Activated CD8-positive, alpha-beta memory T cell treated with anti-CD3 and anti-CD28 coated beads, Interleukin-2, amount 50 U/mL, for 24 hours (primary cell): Measurements from ENCODE around the gene SOCS1.
"Not testable (repeated sequence)": the region's sequence is repeated elsewhere in the genome, so short reads cannot be mapped to it uniquely, and the experiment has no call there.

Source experiments
- DNase-seq: peaks from one replicate; pipeline ENCODE4 v3.0.0-alpha.2; 2020; ENCODE audit errors: extremely low read depth

SOCS1 gene, protein sequence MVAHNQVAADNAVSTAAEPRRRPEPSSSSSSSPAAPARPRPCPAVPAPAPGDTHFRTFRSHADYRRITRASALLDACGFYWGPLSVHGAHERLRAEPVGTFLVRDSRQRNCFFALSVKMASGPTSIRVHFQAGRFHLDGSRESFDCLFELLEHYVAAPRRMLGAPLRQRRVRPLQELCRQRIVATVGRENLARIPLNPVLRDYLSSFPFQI

DNA sequence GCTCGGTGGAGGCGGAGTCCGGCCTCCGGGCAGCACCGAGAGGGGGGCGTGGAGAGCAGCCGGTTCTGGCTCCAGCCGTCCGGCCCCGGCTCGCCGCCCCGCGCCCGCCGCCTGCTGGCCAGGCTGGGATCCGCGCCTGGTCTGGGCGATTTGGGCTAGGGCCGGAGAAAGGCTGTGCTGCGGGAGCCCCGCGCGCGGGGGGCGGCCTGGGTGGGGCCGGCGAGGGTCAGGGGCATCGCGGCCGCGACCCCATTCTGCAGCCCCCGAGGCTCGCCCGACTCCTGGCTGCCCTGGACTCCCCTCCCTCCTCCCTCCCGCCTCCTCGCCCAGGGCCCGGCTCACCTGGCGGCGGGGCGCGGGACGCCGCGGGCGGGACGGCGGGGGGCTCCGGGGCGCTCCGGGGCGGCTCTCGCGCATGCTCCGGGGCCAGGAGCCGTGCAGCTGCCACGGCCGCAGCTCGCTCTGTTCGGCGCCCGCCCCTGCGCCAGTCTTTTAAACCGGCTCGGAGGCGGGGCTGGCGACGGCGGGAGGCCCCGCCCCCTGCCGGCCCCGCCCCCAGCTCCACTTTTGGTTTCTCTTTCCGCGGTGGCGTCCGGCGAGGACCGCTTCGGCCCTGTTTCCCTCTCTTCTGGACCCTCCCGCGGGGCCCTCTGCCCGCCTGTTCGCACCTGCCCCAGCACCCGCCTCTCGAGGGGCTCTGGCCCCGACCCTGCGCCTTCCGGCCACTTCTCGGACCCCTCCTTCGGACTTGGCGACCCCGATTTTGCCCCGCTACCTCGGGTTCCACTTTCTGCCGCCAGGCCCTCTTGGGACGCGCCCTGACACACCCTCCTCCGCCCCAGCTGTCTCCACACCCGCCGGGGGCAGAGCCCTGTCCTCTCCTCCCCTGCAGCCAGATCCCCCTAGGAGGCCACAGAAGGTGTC, at the start of gene SOCS1:
SOCS1 (minus strand) TSS at position 468 of the 924 bp plus-strand sequence. CDS start 726 bp downstream, outside the sequence.
- DNase-seq = no peak

DNA sequence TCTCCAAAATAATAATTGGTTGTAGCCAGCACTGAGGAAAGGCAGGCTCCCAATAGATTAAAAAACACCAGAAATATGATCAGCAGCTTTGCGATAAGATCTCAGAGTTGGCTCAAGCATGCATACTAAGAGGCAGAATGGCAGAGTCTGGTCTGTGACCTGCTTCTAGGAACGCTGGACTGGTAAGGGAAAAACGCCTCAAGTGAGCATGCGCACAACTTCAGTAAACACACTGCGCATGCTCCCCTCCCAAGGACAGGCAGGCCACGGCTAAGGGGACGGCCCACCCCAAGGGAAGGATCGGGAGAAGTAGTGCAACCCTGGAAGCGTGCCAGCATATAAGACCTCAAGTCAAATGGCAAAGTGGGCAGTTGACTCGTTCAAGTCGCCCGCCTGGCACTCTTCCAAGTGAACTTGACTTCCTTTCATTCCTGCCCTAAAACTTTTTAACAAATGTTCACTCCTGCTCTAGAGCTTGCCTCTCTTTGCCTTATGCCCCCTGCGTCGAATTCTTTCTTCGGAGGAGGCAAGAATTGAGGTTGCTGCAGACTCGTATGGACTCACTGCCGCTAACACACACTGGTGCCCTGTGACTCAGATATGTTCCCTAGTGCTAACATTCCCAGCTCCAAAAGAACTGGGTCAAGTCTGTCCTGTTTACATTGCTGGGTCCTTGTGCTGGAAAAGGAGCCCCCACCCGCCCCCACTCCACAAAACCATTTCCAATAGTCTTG, 47.6 kb upstream of the SOCS1 start:
- no peak for DNase-seq

DNA sequence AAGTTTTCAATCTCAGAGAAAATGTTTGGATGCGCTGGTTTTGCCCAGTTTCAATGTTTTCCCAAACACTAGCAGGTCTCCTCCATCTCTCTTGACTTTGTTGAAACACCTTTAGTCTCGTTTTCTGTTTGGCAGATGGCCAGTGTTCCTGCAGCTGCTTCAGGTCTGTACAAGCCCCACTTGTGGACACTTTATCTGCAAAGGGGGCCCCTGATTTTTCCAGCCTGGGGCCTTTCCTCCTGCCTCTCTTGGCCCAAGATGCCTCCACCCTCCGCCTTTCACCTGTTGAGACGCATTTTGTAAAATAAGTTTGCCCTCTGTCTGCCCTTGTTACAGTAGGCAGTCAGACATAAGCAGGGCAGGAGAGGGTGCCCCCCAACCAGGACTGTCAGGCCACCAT, 47.0 kb upstream of the SOCS1 start:
- DNase-seq = no peak

DNA sequence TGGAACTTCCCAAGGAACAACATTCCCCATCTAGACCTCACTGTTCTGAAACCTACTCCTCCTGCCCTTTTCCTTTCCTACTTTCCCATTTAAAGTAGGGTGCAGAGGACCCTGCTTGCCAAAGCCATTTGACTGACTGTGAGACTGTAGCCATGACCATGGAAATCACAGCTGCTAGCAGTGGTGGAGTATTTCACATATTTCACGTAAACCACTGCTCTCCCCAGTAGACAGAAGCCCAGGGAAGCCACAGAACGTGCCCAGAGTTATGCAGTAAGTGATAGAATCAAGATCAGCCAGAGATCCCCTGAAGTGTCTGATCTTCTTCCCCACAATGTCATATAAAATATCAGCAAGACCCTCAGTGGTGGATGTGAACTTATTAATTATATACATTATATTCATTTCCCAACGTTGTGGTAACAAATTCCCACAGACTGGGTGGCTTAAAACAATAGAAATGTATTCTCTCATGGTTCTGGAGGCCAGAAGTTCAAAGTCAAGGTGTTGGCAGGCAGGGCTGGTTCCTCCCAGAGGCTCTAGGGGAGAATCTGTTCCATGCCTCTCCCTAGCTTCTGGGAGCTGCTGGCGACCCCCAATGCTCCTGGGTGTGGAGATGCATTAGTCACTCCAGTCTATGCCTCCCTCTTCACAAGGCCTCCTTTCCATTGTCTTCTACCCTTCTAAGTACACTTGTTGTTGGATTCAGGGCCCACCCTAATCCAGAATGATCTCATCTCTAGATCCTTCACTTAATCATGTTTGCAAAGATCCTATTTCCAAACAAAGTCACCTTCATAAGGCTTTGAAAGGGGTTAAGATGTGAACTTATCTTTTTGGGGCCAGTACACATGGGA, 45.9 kb upstream of the SOCS1 start:
- DNase-seq = no peak

DNA sequence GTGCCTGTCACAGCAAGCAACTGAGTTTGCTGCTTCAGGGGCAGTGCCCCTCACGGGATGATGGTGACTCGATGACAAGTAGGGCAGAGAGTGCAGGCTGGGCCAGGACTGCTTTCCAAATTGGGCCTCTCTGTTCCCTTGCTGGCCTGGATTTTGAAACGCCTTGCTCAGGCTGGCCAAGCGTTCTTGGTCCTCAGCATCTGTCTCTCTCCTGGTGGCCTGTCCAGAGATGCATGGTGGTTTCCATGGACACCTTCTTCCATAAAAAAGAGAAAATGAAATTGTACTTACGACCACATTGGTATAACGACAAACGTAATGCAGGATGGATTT, 44.5 kb upstream of the SOCS1 start:
- DNase-seq = no peak

DNA sequence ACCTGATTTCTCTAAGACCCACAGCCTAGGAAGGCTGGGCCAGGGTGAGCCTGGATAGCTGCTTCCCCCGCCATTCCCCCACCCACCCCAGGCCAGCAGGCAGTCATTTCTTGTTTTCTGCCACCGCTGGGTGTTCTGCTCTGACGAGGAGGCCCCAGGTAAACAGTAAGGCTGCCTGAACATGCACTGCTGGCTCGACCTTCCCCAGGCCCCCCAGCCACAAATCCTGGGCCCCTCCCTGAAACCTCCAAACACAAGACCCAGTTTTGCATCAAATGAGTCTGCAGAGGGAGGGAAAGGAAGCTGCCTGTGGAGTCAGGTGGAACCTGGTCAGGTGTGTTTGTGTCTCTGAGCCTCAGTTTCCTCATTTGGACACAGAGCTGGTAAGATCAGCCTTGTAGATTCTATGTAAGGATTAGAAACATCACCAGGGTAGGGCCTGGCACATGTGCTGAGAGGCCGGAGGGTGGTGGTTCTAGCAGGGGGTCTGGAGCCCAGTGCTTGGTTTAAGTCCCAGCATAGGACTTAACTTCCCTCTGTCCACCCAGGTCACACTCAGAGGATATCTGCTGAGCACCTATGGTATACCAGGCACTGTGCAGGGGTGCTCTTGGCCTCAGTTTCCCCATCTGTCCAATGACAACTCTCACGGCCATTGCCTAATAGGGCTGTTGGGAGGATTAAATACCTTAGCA, 44.0 kb upstream of the SOCS1 start:
- DNase-seq = no peak

DNA sequence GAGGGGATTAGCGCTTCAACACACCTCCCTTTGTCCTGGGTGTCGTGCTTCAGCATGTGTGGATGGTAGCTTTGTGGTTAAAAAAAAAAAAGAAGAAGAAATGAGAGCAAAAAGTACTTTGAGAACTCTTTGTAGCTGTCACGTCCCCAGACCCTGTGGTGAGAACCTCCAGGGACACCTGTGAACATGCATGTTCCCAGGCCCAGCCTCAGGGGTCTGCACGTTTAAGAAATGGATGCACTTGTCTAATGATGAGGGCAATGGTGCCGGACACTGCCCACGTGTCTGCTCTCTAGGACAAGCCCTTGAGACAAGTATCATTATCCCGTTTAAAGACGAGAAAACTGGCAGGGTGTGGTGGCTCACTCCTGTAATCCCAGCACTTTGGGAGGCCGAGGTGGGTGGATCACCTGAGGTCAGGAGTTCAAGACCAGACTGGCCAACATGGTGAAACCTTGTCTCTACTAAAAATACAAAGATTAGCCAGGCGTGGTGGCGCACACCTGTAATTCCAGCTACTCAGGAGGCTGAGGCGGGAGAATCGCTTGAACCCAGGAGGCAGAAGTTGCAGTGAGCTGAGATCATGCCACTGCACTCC, 43.0 kb upstream of the SOCS1 start:
- DNase-seq = not testable (repeated sequence)

DNA sequence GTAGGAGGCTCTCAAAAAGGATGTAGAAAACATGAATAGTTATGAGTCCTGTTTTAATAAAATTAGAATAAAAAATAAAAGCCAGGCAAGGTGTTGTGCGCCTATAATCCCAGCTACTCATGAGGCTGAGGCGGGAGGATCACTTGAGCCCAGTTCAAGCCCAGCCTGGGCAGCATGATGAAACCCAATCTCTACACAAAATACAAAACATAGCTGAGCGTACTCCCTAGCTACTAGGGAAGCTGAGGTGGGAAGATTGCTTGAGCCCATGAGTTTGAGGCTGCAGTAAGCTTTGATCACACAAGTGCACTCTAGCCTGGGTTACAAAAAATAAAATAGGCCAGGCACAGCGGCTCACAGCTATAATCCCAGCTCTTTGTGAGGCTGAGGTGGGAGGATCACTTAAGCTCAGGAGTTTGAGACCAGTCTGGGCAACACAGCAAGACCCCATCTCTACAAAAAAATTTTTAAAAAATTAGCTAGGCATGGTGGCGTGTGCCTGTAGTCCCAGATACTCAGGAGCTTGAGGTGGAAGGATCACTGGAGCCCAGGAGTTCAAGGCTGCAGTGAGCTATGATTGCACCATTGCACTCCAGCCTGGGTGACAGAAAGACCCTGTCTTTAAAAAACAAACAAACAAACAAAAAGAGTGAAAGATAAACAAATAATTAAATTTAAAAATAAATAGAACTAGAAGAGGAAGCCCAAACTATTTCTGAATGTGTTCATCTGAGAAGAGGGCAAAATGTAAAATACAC, 42.3 kb upstream of the SOCS1 start:
- DNase-seq = no peak

DNA sequence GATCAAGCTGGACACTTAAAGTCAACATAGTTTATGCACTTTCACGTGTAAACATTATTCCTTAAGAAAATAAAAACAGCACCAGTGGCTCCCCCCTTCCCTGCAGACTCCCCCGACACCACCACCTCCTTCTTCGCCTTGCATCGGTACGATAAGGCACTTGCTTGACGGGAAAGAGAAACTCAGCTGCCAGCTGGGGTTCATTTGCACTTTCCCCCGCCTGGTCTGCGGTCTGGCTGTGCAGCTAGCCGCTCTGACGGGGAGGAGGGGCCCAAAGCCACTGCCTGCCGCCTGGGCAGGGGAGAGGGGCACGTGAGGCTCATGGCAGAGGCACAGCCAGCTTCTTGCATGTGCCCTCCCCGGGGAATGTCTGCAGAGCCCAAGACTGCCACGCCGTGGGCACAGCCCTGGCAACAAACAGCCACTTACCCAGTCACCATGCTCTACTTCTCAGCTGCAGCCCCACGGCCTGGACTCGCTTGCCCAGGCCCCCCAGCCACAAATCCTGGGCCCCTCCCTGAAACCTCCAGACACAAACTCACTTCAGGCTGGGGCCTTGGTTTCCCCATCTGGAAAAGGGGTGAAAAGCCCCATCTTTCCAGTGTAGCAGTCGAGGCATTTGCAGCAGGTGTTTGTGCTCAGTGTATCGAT, 41.6 kb upstream of the SOCS1 start:
- peak; percentile 24 for DNase-seq

DNA sequence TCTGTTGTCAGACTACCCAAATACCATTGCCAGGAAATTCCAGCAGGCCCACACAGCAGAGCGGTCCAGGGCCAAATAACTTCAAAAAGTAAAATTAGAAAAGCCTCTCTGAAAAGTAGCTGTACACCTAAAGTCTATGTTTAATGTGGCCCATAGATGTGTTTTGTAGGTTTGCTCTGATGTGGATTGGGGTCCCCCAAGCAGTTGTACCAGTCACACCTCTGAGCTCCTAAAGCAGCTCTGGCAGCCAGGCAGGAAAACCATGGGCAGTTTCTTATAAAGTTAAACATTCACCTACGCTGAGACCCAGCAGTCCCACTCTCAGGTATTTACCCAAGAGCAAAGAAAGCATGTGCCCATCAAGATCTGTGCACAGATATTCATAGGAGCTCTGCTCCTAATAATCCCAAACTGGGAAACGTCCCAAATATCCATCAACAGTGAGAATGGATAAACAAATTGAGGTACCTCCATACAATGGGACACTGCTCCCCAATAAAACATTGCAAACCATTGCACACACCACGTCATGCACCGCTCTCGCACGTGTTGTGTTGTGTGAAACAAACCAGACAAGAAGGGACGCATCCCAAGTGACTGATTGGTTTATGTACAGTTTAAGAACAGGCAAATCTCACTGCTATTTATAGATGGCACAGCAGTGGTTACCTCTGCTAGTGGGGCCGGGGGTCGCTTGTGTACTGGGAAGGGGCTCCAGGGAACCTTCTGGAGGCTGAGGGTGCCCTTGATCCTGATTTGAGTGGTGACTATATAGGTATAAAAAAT, 40.9 kb upstream of the SOCS1 start:
- DNase-seq = no peak

DNA sequence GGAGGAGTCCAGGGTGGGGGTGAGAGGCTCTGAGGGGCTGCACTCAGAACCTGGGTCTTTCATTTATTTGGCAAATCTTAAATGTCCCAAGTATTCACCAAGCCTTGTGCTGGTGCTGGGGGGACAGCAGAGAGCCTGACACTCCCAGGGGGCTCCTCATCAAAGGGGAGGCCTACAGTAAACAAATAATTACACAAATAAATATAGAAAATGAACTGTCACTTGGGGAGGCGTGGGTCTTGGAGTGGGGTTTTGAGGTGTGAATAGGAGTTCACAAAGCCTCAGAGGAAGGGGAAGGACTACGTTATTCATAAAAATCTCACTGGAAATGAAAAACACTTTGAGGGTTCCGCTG, 40.3 kb upstream of the SOCS1 start:
- no peak for DNase-seq

DNA sequence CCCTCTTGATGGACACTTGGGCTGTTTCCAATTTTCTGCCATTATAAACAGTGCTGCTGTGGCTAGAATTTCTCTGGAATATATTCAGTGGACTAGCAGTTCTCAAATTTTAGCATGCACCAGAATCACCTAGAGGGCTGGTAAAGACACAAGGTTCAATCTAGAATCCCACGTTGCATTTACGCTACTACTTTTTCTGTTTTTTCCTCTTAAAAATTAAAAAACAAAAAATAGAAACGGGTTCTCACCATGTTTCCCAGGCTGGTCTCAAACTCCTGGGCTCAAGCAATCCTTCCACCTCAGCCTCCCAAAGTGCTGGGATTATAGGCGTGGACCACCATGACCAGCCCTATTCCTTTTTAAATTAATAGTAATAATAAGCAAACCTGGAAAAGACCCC, 39.7 kb upstream of the SOCS1 start:
- DNase-seq = no peak

DNA sequence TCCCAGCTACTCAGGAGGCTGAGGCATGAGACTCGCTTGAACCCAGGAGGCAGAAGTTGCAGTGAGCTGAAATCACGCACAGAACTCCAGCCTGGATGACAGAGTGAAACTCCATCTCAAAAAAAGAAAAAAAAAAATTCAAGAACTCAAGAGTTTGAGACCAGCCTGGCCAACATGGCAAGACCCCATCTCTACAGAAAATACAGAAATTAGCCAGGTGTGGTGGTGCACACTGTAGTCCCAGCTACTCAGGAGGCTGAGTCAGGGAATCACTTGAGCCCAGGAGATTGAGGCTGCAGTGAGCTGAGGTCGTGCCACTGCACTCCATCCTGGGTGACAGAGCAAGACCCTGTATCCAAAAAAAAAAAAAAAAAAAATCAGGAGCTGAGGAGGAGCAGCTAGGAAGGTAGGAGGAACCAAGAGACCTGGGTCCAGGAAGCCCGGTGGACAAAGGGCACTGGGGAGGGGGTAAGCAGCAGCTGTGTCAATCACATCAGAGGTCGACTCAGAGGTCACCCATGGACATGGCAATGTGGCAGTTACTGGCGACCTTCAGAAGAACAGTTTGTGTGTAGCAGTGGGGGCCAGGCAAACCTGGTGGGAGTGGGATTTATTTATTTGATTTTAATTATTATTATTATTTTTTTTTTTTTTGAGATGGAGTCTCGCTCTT, 36.2 kb upstream of the SOCS1 start:
- DNase-seq = no peak

DNA sequence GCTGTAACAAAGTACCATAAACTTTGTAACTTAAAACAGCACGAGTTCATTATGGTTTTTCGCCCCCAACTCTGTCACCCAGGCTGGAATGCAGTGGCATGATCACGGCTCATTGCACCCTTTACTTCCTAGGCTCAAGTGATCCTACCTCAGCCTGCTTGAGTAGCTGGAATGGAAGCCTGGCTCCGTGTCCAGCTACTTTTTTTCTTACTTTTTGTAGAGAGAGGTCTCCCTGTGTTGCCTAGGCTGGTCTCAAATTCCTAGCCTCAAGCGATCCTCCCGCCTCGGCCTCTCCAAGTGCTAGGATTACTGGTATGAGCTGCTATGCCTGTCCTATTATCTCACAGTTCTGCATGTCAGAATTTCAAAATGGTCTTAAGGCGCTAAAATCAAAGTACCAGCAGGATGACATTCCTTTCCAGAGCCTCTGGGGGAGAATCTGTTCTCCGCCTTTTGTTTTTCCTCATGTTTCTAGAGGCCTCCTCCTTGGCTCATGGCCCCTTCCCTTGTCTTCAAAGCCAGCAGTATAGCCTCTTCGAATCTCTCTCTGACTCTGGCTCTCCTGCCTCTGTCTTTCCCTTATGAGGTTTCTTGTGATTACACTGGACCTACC, 35.2 kb upstream of the SOCS1 start:
- DNase-seq = no peak

DNA sequence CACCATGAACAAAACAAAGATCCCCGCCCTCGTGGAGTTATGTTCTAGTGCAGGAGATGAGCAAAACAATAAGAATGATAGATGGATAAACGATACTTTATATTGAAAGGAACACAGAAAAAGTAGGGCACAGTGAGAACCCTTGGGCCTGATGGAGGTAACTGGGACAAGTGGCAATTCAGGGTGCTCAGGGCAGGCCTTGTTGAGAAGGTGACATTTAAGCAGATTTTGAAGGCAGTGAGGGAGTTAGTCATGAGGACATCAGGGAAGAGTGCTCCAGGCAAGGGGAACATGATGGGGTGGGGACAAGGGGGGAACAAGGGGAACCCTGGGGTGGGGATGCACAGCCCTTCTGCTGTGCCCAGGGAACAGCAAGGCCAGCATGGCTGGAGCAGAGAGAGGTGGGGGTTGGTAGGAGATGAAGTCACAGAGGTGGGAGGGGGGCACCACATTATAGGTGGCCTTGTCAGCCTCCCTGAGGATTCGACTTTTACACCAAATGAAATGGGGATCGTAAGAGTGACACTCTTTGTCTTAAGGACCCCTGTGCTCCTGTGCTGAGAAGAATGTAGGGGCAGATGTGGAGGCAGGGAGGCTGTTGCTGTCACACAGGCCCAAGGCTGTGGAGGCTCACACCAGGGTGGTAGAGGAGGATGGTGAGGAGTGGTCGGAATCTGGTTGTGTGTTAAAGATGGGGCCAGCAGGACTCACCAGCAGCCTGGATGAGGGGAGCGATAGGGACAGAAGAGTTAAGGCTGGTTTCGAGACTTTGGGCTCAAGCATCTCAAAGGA, 34.3 kb upstream of the SOCS1 start:
- DNase-seq = no peak

DNA sequence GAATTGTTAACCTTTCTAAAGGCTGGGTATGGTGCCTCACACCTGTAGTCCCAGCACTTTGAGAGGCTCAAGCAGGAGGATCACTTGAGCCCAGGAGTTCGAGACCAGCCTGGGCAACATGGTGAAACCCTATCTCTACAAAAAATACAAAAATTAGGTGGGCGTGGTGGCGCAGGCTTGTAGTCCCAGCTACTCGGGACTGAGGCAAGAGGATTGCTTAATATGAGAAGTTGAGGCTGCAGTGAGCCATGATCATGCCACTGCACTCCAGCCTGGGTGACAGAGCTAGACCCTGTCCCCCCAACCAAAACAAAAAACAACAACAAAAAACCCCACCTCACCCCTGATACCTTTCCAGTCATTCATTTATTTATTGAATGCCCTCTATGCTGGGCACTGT, 33.7 kb upstream of the SOCS1 start:
- not testable (repeated sequence) for DNase-seq

DNA sequence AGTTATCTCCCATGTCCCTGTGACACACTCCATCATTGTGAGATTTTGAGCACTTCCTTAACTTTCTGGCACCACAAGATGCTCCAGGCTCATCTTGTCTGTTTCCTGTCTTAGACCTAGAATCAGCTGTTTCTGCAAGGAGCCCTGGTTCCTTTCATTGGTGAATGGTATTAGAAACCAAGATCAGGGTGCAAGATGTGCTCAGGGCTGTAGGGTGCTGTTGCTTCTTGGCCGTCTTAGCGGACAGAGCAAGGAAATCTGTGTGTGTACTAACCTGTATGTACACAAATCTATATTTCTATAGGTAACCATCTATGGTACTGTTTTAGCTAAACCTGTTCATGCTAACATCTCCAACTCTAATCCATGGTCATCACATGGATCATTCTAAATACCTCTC, 33.2 kb upstream of the SOCS1 start:
- DNase-seq = no peak
